WTC11 (cell line): ENCODE measurements around the gene ZNF189. TPM values are rescaled to one million over a fixed set of nuclear protein-coding genes. Genes with fewer than 3 reads are reported as not detected.

ENCODE experiments used
- ATAC-seq: fragments of 200-7000 bp; cut with Tn5 transposase; 2 replicates; pipeline ENCODE4 v1.10.0; 2021; ENCODE audit warnings: mild to moderate bottlenecking, moderate library complexity
- CTCF ChIA-PET: fragments of 300-600 bp; sonication (Branson Sonifier 250); formaldehyde crosslinking; loops from one replicate; lab custom pipeline; 2021; ENCODE audit warnings: antibody characterized with exemption; lab: Charles Lee
- POLR2A ChIA-PET: fragments of 350-600 bp; sonication (Branson Sonifier 250); formaldehyde crosslinking; loops from one replicate; lab custom pipeline; 2021; ENCODE audit warnings: antibody characterized with exemption; lab: Charles Lee
- DNase-seq: peaks from one replicate; pipeline ENCODE4 v3.0.0; 2021; ENCODE audit warnings: low spot score
- H3K27ac Mint-ChIP-seq: 2 replicates; pipeline ENCODE4 v1.8.0; 2021; ENCODE audit warnings: mixed read lengths
- H3K27me3 Mint-ChIP-seq: 2 replicates; pipeline ENCODE4 v1.8.0; 2021; ENCODE audit warnings: low read depth, mild to moderate bottlenecking, moderate library complexity, mixed read lengths
- H3K36me3 Mint-ChIP-seq: 2 replicates; pipeline ENCODE4 v1.8.0; 2021; ENCODE audit warnings: mixed read lengths
- H3K4me1 Mint-ChIP-seq: 2 replicates; pipeline ENCODE4 v1.8.0; 2022; ENCODE audit warnings: mixed read lengths
- H3K4me3 Mint-ChIP-seq: 2 replicates; pipeline ENCODE4 v1.8.0; 2021; ENCODE audit warnings: mild to moderate bottlenecking, moderate library complexity, mixed read lengths
- H3K9me3 Mint-ChIP-seq: 2 replicates; pipeline ENCODE4 v1.8.0; 2021; ENCODE audit warnings: mixed read lengths
- CBFB ChIP-seq: sonication (generic); formaldehyde crosslinking; IDR thresholded peaks from 2 replicates; pipeline ENCODE4 v1.8.1; 2022; ENCODE audit warnings: mild to moderate bottlenecking, low read depth, missing genetic modification reagents
- CREM ChIP-seq: sonication (generic); formaldehyde crosslinking; IDR thresholded peaks from 2 replicates; pipeline ENCODE4 v1.8.1; 2022; ENCODE audit warnings: mild to moderate bottlenecking, missing genetic modification reagents, moderate library complexity
- ELF4 ChIP-seq: sonication (generic); formaldehyde crosslinking; IDR thresholded peaks from 2 replicates; pipeline ENCODE4 v1.8.1; 2022; ENCODE audit warnings: low read depth, mild to moderate bottlenecking, moderate library complexity, missing genetic modification reagents
- ESRRA ChIP-seq: sonication (generic); formaldehyde crosslinking; IDR thresholded peaks from 2 replicates; pipeline ENCODE4 v1.8.1; 2022; ENCODE audit warnings: mild to moderate bottlenecking, missing genetic modification reagents, borderline replicate concordance
- FOXK1 ChIP-seq: sonication (generic); formaldehyde crosslinking; IDR thresholded peaks from 2 replicates; pipeline ENCODE4 v1.8.0; 2022; ENCODE audit warnings: mild to moderate bottlenecking, moderate library complexity, missing genetic modification reagents
- FOXP1 ChIP-seq: sonication (generic); formaldehyde crosslinking; IDR thresholded peaks from 2 replicates; pipeline ENCODE4 v1.8.0; 2022; ENCODE audit warnings: missing genetic modification reagents, mild to moderate bottlenecking, moderate library complexity, borderline replicate concordance
- NFE2L1 ChIP-seq: sonication (generic); formaldehyde crosslinking; IDR thresholded peaks from 2 replicates; pipeline ENCODE4 v1.8.1; 2023; ENCODE audit warnings: missing genetic modification reagents
- NR1H2 ChIP-seq: sonication (generic); formaldehyde crosslinking; IDR thresholded peaks from 2 replicates; pipeline ENCODE4 v1.9.0; 2021; ENCODE audit warnings: mild to moderate bottlenecking, moderate library complexity, missing genetic modification reagents
- OVOL2 ChIP-seq: fragments of 250-450 bp; sonication (Bioruptor Pico); IDR thresholded peaks from 2 replicates; pipeline ENCODE4 v1.9.0; 2021; ENCODE audit warnings: mild to moderate bottlenecking, borderline replicate concordance
- PRRX2 ChIP-seq: fragments of 250-450 bp; sonication (Bioruptor Pico); IDR thresholded peaks from 2 replicates; pipeline ENCODE4 v1.8.0; 2021; ENCODE audit warnings: mild to moderate bottlenecking
- ZNF317 ChIP-seq: sonication (generic); formaldehyde crosslinking; IDR thresholded peaks from 2 replicates; pipeline ENCODE4 v1.8.1; 2023; ENCODE audit warnings: low read depth, mild to moderate bottlenecking, moderate library complexity, missing genetic modification reagents, borderline replicate concordance
- total RNA-seq: library from RNA; stranded (reverse); gene quantifications from 3 replicates; pipeline ENCODE4 v1.2.3, GENCODE V29; 2021
- TF ChIP-seq, protein P1 (sequence below): sonication (generic); formaldehyde crosslinking; IDR thresholded peaks from 2 replicates; pipeline ENCODE4 v1.8.1; 2023; ENCODE audit warnings: mild to moderate bottlenecking, missing genetic modification reagents, borderline replicate concordance
- TF ChIP-seq, protein P2 (sequence below): sonication (generic); formaldehyde crosslinking; IDR thresholded peaks from 2 replicates; pipeline ENCODE4 v1.8.0; 2022; ENCODE audit warnings: mild to moderate bottlenecking, missing genetic modification reagents
- TF ChIP-seq, protein P3 (sequence below): sonication (generic); formaldehyde crosslinking; IDR thresholded peaks from 2 replicates; pipeline ENCODE4 v1.8.1; 2023; ENCODE audit warnings: mild to moderate bottlenecking, missing genetic modification reagents
- TF ChIP-seq, protein P4 (sequence below): sonication (generic); formaldehyde crosslinking; IDR thresholded peaks from 2 replicates; pipeline ENCODE4 v1.8.0; 2022; ENCODE audit warnings: mild to moderate bottlenecking, missing genetic modification reagents
- TF ChIP-seq, protein P5 (sequence below): sonication (generic); formaldehyde crosslinking; IDR thresholded peaks from 2 replicates; pipeline ENCODE4 v1.8.1; 2023; ENCODE audit warnings: mild to moderate bottlenecking, missing genetic modification reagents, moderate library complexity

The ZNF189 gene
- total RNA-seq, 1 experiment from 2014 or later = 10.3 TPM

DNA sequence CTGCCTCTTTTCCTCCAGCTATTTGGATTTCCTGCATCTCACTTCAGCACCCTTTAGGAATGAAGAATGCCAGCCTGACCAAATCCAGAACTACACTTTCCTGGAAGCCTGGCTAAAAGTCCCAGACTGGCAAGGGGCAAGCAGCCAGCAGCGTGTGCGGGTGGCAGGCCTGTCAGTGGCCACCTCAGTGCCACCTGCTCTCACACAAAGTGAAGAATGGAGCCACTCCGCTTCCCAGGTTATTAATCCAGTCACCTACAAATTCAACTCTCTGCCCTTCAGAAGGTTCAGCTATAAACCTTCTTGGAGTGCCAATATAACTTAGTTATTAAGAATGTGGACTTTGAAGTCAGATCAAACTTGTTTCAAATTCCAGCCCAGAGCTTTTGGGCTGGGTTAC, 43.7 kb downstream of the ZNF189 start (continued):
- TF ChIP-seq, protein P1, sequence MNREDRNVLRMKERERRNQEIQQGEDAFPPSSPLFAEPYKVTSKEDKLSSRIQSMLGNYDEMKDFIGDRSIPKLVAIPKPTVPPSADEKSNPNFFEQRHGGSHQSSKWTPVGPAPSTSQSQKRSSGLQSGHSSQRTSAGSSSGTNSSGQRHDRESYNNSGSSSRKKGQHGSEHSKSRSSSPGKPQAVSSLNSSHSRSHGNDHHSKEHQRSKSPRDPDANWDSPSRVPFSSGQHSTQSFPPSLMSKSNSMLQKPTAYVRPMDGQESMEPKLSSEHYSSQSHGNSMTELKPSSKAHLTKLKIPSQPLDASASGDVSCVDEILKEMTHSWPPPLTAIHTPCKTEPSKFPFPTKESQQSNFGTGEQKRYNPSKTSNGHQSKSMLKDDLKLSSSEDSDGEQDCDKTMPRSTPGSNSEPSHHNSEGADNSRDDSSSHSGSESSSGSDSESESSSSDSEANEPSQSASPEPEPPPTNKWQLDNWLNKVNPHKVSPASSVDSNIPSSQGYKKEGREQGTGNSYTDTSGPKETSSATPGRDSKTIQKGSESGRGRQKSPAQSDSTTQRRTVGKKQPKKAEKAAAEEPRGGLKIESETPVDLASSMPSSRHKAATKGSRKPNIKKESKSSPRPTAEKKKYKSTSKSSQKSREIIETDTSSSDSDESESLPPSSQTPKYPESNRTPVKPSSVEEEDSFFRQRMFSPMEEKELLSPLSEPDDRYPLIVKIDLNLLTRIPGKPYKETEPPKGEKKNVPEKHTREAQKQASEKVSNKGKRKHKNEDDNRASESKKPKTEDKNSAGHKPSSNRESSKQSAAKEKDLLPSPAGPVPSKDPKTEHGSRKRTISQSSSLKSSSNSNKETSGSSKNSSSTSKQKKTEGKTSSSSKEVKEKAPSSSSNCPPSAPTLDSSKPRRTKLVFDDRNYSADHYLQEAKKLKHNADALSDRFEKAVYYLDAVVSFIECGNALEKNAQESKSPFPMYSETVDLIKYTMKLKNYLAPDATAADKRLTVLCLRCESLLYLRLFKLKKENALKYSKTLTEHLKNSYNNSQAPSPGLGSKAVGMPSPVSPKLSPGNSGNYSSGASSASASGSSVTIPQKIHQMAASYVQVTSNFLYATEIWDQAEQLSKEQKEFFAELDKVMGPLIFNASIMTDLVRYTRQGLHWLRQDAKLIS (CRISPR knock-in tag) = no peak
- TF ChIP-seq NR1H2 (no peak), FOXK1 (CRISPR knock-in tag) (no peak), CREM (CRISPR knock-in tag) (no peak), NFE2L1 (CRISPR knock-in tag) (no peak), ZNF317 (CRISPR knock-in tag) (no peak), OVOL2 (CRISPR knock-in tag) (no peak)
- TF ChIP-seq, protein P2, sequence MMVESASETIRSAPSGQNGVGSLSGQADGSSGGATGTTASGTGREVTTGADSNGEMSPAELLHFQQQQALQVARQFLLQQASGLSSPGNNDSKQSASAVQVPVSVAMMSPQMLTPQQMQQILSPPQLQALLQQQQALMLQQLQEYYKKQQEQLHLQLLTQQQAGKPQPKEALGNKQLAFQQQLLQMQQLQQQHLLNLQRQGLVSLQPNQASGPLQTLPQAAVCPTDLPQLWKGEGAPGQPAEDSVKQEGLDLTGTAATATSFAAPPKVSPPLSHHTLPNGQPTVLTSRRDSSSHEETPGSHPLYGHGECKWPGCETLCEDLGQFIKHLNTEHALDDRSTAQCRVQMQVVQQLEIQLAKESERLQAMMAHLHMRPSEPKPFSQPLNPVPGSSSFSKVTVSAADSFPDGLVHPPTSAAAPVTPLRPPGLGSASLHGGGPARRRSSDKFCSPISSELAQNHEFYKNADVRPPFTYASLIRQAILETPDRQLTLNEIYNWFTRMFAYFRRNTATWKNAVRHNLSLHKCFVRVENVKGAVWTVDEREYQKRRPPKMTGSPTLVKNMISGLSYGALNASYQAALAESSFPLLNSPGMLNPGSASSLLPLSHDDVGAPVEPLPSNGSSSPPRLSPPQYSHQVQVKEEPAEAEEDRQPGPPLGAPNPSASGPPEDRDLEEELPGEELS (CRISPR knock-in tag) = no peak
- TF ChIP-seq, protein P3, sequence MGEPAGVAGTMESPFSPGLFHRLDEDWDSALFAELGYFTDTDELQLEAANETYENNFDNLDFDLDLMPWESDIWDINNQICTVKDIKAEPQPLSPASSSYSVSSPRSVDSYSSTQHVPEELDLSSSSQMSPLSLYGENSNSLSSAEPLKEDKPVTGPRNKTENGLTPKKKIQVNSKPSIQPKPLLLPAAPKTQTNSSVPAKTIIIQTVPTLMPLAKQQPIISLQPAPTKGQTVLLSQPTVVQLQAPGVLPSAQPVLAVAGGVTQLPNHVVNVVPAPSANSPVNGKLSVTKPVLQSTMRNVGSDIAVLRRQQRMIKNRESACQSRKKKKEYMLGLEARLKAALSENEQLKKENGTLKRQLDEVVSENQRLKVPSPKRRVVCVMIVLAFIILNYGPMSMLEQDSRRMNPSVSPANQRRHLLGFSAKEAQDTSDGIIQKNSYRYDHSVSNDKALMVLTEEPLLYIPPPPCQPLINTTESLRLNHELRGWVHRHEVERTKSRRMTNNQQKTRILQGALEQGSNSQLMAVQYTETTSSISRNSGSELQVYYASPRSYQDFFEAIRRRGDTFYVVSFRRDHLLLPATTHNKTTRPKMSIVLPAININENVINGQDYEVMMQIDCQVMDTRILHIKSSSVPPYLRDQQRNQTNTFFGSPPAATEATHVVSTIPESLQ (CRISPR knock-in tag) = no peak

DNA sequence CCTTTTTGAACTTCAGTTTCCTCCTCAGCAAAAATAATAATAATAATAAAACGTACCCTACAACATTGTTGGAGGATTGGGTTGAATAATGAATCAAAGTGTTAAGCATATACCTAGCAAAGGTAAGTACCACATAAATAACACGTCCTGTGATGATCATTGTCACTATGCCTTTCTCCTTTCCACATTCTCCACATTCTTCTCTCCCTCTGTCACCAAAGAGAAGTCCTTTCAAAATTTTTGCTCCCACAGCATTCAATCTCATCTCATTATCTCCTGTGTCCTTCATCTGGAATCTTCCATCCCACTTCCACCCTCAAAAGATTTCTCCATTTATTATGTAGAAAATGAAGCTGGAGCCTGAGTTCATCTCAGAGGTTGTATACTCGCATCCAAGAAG, 44.1 kb downstream of the ZNF189 start:
- CTCF ChIA-PET = interaction anchor here (0.8 to 1.0 kb wide), 2 partner anchors 16 to 91 kb away, joined by 3 to 4 read pairs; no protein-coding TSS in a partner anchor

DNA sequence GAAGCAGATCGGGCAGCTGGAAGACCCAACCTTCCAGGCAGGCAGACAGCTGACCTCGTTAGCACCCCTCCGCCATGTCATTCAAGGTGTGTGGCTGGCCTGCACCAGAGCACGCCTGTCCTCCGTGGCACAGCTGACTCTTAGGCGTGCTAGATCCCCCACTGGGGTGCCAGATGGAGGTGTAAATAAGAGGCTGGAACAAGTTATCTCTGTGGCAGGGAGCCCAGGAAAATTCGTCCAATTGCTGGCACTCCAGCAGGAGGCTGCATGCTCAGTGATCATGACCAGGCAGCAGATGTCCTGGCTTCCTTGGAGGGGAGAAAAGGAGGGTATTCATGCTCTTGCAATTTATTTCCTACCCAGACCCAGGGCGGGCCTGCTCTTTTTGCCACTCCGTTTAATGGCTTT, 44.7 kb downstream of the ZNF189 start:
- no peaks in the 10 kb centered on the region; the same call in 1 of the 2 replicates for H3K27me3 Mint-ChIP-seq
- no peaks in the 10 kb centered on the region; the same call in 1 of the 2 replicates for H3K4me1 Mint-ChIP-seq
- POLR2A ChIA-PET = no interaction called here
- H3K36me3 Mint-ChIP-seq = no peaks in the 10 kb centered on the region
- CTCF ChIA-PET = interaction anchor here (0.8 kb wide), 1 partner anchor 16 kb away, joined by 3 read pairs; no protein-coding TSS in a partner anchor
- no peak overlapping the region for H3K27ac Mint-ChIP-seq
- ATAC-seq (no peak), DNase-seq (no peak)
- TF ChIP-seq, protein P4, sequence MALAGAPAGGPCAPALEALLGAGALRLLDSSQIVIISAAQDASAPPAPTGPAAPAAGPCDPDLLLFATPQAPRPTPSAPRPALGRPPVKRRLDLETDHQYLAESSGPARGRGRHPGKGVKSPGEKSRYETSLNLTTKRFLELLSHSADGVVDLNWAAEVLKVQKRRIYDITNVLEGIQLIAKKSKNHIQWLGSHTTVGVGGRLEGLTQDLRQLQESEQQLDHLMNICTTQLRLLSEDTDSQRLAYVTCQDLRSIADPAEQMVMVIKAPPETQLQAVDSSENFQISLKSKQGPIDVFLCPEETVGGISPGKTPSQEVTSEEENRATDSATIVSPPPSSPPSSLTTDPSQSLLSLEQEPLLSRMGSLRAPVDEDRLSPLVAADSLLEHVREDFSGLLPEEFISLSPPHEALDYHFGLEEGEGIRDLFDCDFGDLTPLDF (CRISPR knock-in tag) = no peak
- TF ChIP-seq, protein P1 (CRISPR knock-in tag) = no peak
- TF ChIP-seq PRRX2 (CRISPR knock-in tag) (no peak), ESRRA (CRISPR knock-in tag) (no peak)
- TF ChIP-seq, protein P5, sequence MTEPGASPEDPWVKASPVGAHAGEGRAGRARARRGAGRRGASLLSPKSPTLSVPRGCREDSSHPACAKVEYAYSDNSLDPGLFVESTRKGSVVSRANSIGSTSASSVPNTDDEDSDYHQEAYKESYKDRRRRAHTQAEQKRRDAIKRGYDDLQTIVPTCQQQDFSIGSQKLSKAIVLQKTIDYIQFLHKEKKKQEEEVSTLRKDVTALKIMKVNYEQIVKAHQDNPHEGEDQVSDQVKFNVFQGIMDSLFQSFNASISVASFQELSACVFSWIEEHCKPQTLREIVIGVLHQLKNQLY = no peak
- no peaks in the 10 kb centered on the region for H3K9me3 Mint-ChIP-seq
- no peak overlapping the region for H3K4me3 Mint-ChIP-seq

More for the DNA sequence above, 44.1 kb downstream of the ZNF189 start:
- POLR2A ChIA-PET = no interaction called here
- ATAC-seq = no peak
- no peak overlapping the region for H3K27ac Mint-ChIP-seq
- TF ChIP-seq FOXP1 (no peak), CBFB (CRISPR knock-in tag) (no peak), ELF4 (no peak)
- no peaks in the 10 kb centered on the region for H3K9me3 Mint-ChIP-seq
- H3K4me1 Mint-ChIP-seq = no peaks in the 10 kb centered on the region
- no peaks in the 10 kb centered on the region; the same call in 1 of the 2 replicates for H3K27me3 Mint-ChIP-seq
- no peaks in the 10 kb centered on the region for H3K36me3 Mint-ChIP-seq
- H3K4me3 Mint-ChIP-seq = no peak overlapping the region
- no peak for DNase-seq
